Skeletal muscle tissue (tissue), 4 donors: ENCODE results near the gene CXCR6. TPM values are rescaled to one million over a fixed set of nuclear protein-coding genes. Genes with fewer than 3 reads are reported as not detected.
A peak's percentile ranks its signal among the peaks of the same experiment; 100 is the strongest.

Source experiments
- H3K27ac ChIP-seq: one replicate; pipeline ENCODE4 v1.7.0; 2013; ENCODE audit warnings: mild to moderate bottlenecking, low read depth, low read length, inconsistent platforms
- H3K27me3 ChIP-seq, 3 donors: one replicate each; pipeline ENCODE4 v1.7.0; 2013; ENCODE audit warnings: low read length in 3 of 3; ENCODE audit not compliant: control insufficient read depth in 3 of 3, insufficient read depth in 3 of 3
- H3K36me3 ChIP-seq, 3 donors: one replicate each; pipeline ENCODE4 v1.7.0; 2013; ENCODE audit warnings: low read length in 3 of 3; ENCODE audit not compliant: control insufficient read depth in 3 of 3, insufficient read depth in 3 of 3
- H3K4me1 ChIP-seq, 3 donors: one replicate each; pipeline ENCODE4 v1.7.0; 2013; ENCODE audit warnings: low read length in 3 of 3, mild to moderate bottlenecking in 3 of 3; ENCODE audit not compliant: control insufficient read depth in 3 of 3, insufficient read depth in 3 of 3
- H3K4me3 ChIP-seq, 3 donors: one replicate each; pipeline ENCODE4 v1.7.0; 2013; ENCODE audit warnings: low read length in 3 of 3
- H3K9ac ChIP-seq, 3 donors: one replicate each; pipeline ENCODE4 v1.7.0; 2013; ENCODE audit warnings: low read length in 3 of 3, mild to moderate bottlenecking in 3 of 3, moderate library complexity in 2 of 3, low read depth in 1 of 3
- H3K9me3 ChIP-seq, 3 donors: one replicate each; pipeline ENCODE4 v1.7.0; 2013; ENCODE audit warnings: low read length in 3 of 3; ENCODE audit not compliant: control insufficient read depth in 3 of 3
- total RNA-seq: library from RNA; depleted of rRNA; stranded (reverse); fragments of >200 nt; gene quantifications from one replicate; pipeline ENCODE4 v1.2.3, GENCODE V29; 2014
- donor health status: Osteomylitis.

The CXCR6 gene
- total RNA-seq, 1 donor from 2014 or later, result not detected

DNA sequence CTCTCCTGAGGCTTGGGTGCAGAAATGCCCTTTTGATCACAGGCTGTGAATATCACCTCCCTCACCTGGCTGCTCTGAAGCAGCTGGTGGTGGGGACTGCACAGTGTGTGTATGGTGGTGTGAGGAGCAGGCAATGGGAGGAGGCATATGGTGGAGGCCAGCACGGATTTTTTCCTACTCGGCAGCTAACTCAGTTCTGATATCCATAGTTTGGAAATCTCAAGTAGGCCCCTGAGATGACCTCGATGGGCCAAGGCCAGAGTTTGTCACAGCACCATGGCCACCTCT is 21.3 kb upstream of the CXCR6 start:
- H3K4me3 ChIP-seq, result no peak overlapping the region
- H3K9ac ChIP-seq, result no peak overlapping the region
- H3K36me3 ChIP-seq, result peaks cover 57 to 77% (median 71%) of the 10 kb centered on the region in 3 donors
- H3K9me3 ChIP-seq, result no peaks in the 10 kb centered on the region
- H3K27me3 ChIP-seq, result no peaks in the 10 kb centered on the region
- peaks cover 0 to 6% (median 0%) of the 10 kb centered on the region in 3 donors for H3K4me1 ChIP-seq
- H3K27ac ChIP-seq, result no peak overlapping the region

GRCh38 chr3:45922950-45923590 is 20.2 kb upstream of the CXCR6 start:
- Histone ChIP-seq H3K9me3 (no peaks in the 10 kb centered on the region), H3K4me1 (no peaks in the 10 kb centered on the region), H3K4me3 (no peak overlapping the region), H3K36me3 (peaks cover 66 to 83% (median 74%) of the 10 kb centered on the region in 3 donors), H3K27me3 (no peaks in the 10 kb centered on the region), H3K27ac (no peak overlapping the region), H3K9ac (no peak overlapping the region)

- H3K9me3 ChIP-seq, result no peaks in the 10 kb centered on the region
- H3K4me1 ChIP-seq, result no peaks in the 10 kb centered on the region
- no peak overlapping the region for H3K9ac ChIP-seq
- no peak overlapping the region for H3K27ac ChIP-seq
- peaks cover 67 to 85% (median 77%) of the 10 kb centered on the region in 3 donors for H3K36me3 ChIP-seq
- H3K4me3 ChIP-seq, result no peak overlapping the region
- H3K27me3 ChIP-seq, result no peaks in the 10 kb centered on the region
Measured at GRCh38 chr3:45923755-45924154, 19.5 kb upstream of the CXCR6 start.

GRCh38 chr3:45927881-45928280 is 15.4 kb upstream of the CXCR6 start:
- Histone ChIP-seq H3K27ac (no peak overlapping the region), H3K4me3 (no peak overlapping the region), H3K27me3 (no peaks in the 10 kb centered on the region), H3K36me3 (peaks cover 72 to 85% (median 78%) of the 10 kb centered on the region in 3 donors), H3K9ac (no peak overlapping the region), H3K9me3 (no peaks in the 10 kb centered on the region), H3K4me1 (no peaks in the 10 kb centered on the region)

DNA sequence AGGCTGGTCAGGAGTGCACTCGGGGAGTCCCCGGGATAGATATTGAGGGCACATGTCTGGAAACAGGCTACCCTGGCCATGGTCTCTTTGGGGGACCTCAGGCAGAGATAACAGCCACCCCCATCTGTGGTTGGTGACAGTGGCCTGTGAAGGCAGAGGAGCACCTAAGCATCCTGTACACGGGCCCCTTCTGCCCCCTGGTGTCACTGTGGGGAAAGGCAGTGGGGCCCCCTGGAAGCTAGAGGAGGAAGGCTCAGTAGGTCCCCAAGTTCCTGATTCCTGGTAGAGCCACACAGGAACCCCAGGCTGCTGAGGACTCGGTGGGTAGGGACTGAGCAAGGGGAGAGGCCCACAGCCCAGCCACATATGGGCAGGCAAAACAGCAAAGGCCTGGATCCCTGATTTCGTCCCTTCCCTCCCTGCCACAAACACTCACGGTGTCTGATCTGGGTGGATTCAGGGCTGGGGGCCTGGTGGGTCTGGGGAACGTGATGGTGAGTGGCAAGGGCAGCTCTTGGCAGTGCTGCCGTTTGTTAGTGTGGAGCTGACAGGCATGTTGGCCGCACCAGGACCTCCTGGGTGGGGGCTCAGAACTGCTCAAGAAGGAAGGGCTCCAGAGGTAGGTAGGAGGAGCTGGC is 14.1 kb upstream of the CXCR6 start:
- peaks cover 69 to 83% (median 78%) of the 10 kb centered on the region in 3 donors for H3K36me3 ChIP-seq
- H3K27me3 ChIP-seq, result no peaks in the 10 kb centered on the region
- no peaks in the 10 kb centered on the region for H3K9me3 ChIP-seq
- H3K4me3 ChIP-seq, result no peak overlapping the region
- no peak overlapping the region for H3K27ac ChIP-seq
- H3K9ac ChIP-seq, result peak overlapping the region in 1 of 3 donors; percentile 8
- H3K4me1 ChIP-seq, result no peaks in the 10 kb centered on the region

DNA sequence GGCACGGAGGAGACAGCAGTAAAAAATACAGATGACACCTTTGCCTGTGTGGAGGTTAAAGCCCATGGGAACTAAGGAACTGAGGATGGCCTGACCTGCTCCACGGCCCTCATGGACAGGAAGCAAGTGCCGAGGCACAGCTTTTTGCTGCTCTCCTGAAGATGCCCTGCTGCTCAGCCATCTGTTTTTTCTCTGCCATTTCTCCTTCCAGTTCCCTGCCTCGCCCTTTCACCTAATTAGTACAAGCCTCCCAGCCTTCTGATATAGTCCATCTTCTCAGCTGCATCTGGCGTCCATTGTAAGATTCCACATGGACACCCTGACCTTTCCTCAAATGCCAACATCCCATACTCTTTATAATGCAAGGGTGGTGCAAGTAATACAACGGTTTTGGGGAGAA is 11.8 kb upstream of the CXCR6 start:
- H3K9ac ChIP-seq, result no peak overlapping the region
- H3K27me3 ChIP-seq, result no peaks in the 10 kb centered on the region
- H3K4me1 ChIP-seq, result no peaks in the 10 kb centered on the region
- no peaks in the 10 kb centered on the region for H3K9me3 ChIP-seq
- H3K27ac ChIP-seq, result no peak overlapping the region
- H3K4me3 ChIP-seq, result no peak overlapping the region
- H3K36me3 ChIP-seq, result peaks cover 86 to 96% (median 94%) of the 10 kb centered on the region in 3 donors

DNA sequence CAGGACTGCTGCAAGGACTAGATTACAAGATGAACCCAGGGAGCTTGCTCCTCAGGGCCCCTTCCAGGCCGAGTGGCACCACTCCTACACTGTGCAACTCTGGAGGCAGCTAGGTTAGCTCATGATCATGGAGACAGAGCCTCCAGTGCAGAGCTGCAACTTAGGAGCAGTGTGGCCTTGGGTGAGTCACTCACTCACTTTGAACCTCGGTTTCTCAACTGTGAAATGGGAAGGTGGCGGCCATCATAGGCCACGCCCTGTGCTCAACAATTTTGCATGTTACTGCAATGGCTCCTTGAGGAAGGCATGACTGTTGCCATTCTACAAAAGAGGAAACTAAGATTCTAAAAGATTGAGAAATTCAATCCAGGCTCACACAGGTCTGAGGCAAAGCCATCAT is 11.2 kb upstream of the CXCR6 start:
- no peak overlapping the region for H3K4me3 ChIP-seq
- H3K27ac ChIP-seq, result no peak overlapping the region
- H3K36me3 ChIP-seq, result peaks cover 92 to 100% (median 98%) of the 10 kb centered on the region in 3 donors
- no peaks in the 10 kb centered on the region for H3K4me1 ChIP-seq
- no peaks in the 10 kb centered on the region for H3K27me3 ChIP-seq
- H3K9me3 ChIP-seq, result no peaks in the 10 kb centered on the region
- H3K9ac ChIP-seq, result no peak overlapping the region

DNA sequence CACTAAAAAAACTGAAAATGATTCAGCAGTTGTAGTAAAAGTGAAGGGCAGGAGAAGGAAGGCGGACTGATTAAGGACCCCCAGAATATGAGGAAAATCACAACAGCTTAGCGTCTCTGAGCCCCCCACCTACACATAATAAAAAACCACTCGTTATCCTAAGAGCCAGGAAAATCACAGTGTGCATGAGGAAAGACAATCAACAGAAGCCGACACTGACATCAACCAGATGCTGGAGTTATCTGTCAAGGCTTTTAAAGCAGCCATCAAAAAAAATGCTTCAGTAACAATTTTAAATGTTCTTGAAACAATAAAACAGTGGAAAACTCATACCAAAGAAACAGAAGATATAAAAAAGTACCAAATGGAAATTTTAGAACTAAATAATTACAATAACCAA is 9.7 kb upstream of the CXCR6 start:
- Histone ChIP-seq H3K9ac (no peak overlapping the region), H3K36me3 (peaks cover 88 to 97% (median 93%) of the 10 kb centered on the region in 3 donors), H3K4me3 (no peak overlapping the region), H3K9me3 (no peaks in the 10 kb centered on the region), H3K4me1 (no peaks in the 10 kb centered on the region), H3K27me3 (no peaks in the 10 kb centered on the region), H3K27ac (no peak overlapping the region)

GRCh38 chr3:45936261-45936660 is 7.0 kb upstream of the CXCR6 start:
- peaks cover 67 to 74% (median 68%) of the 10 kb centered on the region in 3 donors for H3K36me3 ChIP-seq

GRCh38 chr3:45937206-45938042 is 5.8 kb upstream of the CXCR6 start:
- H3K27me3 ChIP-seq, result no peaks in the 10 kb centered on the region
- peaks cover 55 to 66% (median 59%) of the 10 kb centered on the region in 3 donors for H3K36me3 ChIP-seq
- peaks cover 14 to 34% (median 30%) of the 10 kb centered on the region in 3 donors for H3K4me1 ChIP-seq
- H3K27ac ChIP-seq, result no peak overlapping the region
- no peaks in the 10 kb centered on the region for H3K9me3 ChIP-seq
- peak overlapping the region in 1 of 3 donors; percentile 34 for H3K9ac ChIP-seq
- no peak overlapping the region for H3K4me3 ChIP-seq

More at GRCh38 chr3:45936261-45936660, 7.0 kb upstream of the CXCR6 start:
- H3K27me3 ChIP-seq, result no peaks in the 10 kb centered on the region
- H3K27ac ChIP-seq, result no peak overlapping the region
- H3K4me3 ChIP-seq, result no peak overlapping the region
- no peaks in the 10 kb centered on the region for H3K9me3 ChIP-seq
- H3K9ac ChIP-seq, result peak overlapping the region in 1 of 3 donors; percentile 34
- peaks cover 14 to 24% (median 23%) of the 10 kb centered on the region in 3 donors for H3K4me1 ChIP-seq
